ENCODE measurements around the gene NOP10.

DNA sequence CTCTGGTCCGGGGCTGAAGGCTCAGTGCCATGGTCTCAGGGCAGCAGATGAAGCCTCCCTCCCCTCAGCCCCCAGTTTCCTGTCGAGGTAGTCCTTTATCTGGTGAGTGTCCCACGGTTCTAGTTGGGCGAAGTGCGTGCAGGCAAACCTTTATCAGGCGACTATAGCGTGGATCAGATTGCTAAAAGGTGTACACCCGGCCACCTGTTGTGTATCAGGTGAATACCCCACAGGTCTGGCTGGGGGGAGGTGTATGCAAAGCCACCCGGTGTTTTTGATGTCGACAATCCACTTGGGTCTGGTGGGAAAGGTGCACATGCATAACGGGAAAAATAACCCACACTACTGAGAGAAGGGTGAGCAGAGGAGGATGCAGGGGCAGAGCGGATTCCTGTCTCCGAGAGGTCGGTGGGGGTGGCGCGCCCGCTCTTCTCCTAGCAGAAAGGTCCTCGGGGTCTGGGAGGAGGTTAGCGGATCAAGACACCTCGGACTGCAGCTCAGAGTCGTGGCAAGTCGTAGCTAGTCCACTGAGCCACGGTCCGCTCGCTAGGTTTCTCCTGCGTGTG, 5.9 kb downstream of the NOP10 start:
- TF ChIP-seq, protein P1, sequence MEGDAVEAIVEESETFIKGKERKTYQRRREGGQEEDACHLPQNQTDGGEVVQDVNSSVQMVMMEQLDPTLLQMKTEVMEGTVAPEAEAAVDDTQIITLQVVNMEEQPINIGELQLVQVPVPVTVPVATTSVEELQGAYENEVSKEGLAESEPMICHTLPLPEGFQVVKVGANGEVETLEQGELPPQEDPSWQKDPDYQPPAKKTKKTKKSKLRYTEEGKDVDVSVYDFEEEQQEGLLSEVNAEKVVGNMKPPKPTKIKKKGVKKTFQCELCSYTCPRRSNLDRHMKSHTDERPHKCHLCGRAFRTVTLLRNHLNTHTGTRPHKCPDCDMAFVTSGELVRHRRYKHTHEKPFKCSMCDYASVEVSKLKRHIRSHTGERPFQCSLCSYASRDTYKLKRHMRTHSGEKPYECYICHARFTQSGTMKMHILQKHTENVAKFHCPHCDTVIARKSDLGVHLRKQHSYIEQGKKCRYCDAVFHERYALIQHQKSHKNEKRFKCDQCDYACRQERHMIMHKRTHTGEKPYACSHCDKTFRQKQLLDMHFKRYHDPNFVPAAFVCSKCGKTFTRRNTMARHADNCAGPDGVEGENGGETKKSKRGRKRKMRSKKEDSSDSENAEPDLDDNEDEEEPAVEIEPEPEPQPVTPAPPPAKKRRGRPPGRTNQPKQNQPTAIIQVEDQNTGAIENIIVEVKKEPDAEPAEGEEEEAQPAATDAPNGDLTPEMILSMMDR (IDR thresholded peaks at IDR 0.05) = no peak
- TF ChIP-seq EP300 (IDR thresholded peaks at IDR 0.05) (no peak), POLR2A (IDR thresholded peaks at IDR 0.05) (no peak)

Measured in tibial nerve (tissue), 4 donors.